HepG2 (cell line): ENCODE measurements around the gene C4BPA. TPM values are rescaled to one million over a fixed set of nuclear protein-coding genes. Genes with fewer than 3 reads are reported as not detected.

Experiments
- CREB1 ChIP-seq, 2 experiments: fragments of 450-650 bp in 1 of 2; IDR thresholded peaks; 2 replicates each; pipeline ENCODE4 v1.6.1; 2016 to 2017; ENCODE audit warnings: control low read depth in 1 of 2, mild to moderate bottlenecking in 1 of 2, missing compliant biosample characterization in 1 of 2, missing genetic modification characterization in 1 of 2
- GMEB2 ChIP-seq: IDR thresholded peaks from 2 replicates; pipeline ENCODE4 v1.6.1; 2016; ENCODE audit warnings: missing biosample characterization, missing genetic modification reagents, low read depth
- KMT2B ChIP-seq: IDR thresholded peaks from 2 replicates; pipeline ENCODE4 v1.6.1; 2016; ENCODE audit warnings: missing genetic modification reagents, missing compliant biosample characterization
- PAXIP1 ChIP-seq: sonication (generic); formaldehyde crosslinking; conservative IDR thresholded peaks from 2 replicates; pipeline ENCODE4 v1.4.0; 2020; ENCODE audit warnings: mild to moderate bottlenecking, missing genetic modification reagents, moderate library complexity
- PLRG1 ChIP-seq: fragments of 450-650 bp; conservative IDR thresholded peaks from 2 replicates; pipeline ENCODE4 v1.6.1; 2016
- POGK ChIP-seq: sonication (generic); formaldehyde crosslinking; conservative IDR thresholded peaks from 2 replicates; pipeline ENCODE4 v1.8.0; 2022; ENCODE audit warnings: mild to moderate bottlenecking, moderate library complexity, missing genetic modification reagents
- RBAK ChIP-seq: sonication (generic); formaldehyde crosslinking; IDR thresholded peaks from 2 replicates; pipeline ENCODE4 v1.5.1; 2020; ENCODE audit warnings: mild to moderate bottlenecking, missing genetic modification reagents
- TAF1 ChIP-seq: sonication (generic); formaldehyde crosslinking; IDR thresholded peaks from 2 replicates; pipeline ENCODE4 v1.4.0; 2020; ENCODE audit warnings: missing genetic modification reagents
- ZFP90 ChIP-seq: sonication (generic); formaldehyde crosslinking; IDR thresholded peaks from 2 replicates; pipeline ENCODE4 v1.8.0; 2022; ENCODE audit warnings: missing genetic modification reagents, mild to moderate bottlenecking, inconsistent platforms, borderline replicate concordance
- ZNF235 ChIP-seq: sonication (generic); formaldehyde crosslinking; IDR thresholded peaks from 2 replicates; pipeline ENCODE4 v1.8.1; 2023; ENCODE audit warnings: mild to moderate bottlenecking, missing genetic modification reagents, borderline replicate concordance
- ZNF264 ChIP-seq: sonication (generic); formaldehyde crosslinking; IDR thresholded peaks from 2 replicates; pipeline ENCODE4 v1.4.0; 2020; ENCODE audit warnings: missing genetic modification reagents
- ZNF484 ChIP-seq: sonication (generic); formaldehyde crosslinking; IDR thresholded peaks from 2 replicates; pipeline ENCODE4 v1.5.1; 2020; ENCODE audit warnings: mild to moderate bottlenecking, low read depth, missing genetic modification reagents, borderline replicate concordance
- polyA plus RNA-seq, 8 experiments: library from polyadenylated mRNA; depleted of rRNA in 3 of 8; stranded (reverse) in 7 of 8; unstranded in 1 of 8; fragments of >200 nt; fragmentation: Illumina TruSeq in 4 of 8; extraction: Trizol in 4 of 8; gene quantifications; 2 replicates each; pipeline versions ENCODE4 v1.2.1 to v1.2.3, GENCODE V29; 2011 to 2016; ENCODE audit warnings: low read depth in 4 of 8, missing spikeins in 1 of 8, mixed read lengths in 1 of 8; ENCODE audit not compliant: insufficient read depth in 1 of 8
- total RNA-seq, 5 experiments: library from RNA; depleted of rRNA; stranded (reverse); fragments of >200 nt; fragmentation: Illumina TruSeq; extraction: Trizol; gene quantifications; 2 replicates each; pipeline ENCODE4 v1.2.3, GENCODE V29; 2016; ENCODE audit warnings: low read depth in 1 of 5
- TF ChIP-seq, protein P1 (sequence below): sonication (generic); formaldehyde crosslinking; IDR thresholded peaks from 2 replicates; pipeline ENCODE4 v1.4.0; 2020; ENCODE audit warnings: mild to moderate bottlenecking, low read depth, missing genetic modification reagents
- TF ChIP-seq, protein P2 (sequence below): sonication (generic); formaldehyde crosslinking; IDR thresholded peaks from 2 replicates; pipeline ENCODE4 v1.4.0; 2020; ENCODE audit warnings: missing genetic modification reagents
- TF ChIP-seq, protein P3 (sequence below): sonication (generic); formaldehyde crosslinking; conservative IDR thresholded peaks from 2 replicates; pipeline ENCODE4 v1.4.0; 2020; ENCODE audit warnings: missing genetic modification reagents

C4BPA gene
- total and polyA plus RNA-seq, 2 of the 13 experiments (the other 11 are each of a cell fraction or from before 2014, with no cell fraction given), result 32.1 to 60.1 TPM

DNA sequence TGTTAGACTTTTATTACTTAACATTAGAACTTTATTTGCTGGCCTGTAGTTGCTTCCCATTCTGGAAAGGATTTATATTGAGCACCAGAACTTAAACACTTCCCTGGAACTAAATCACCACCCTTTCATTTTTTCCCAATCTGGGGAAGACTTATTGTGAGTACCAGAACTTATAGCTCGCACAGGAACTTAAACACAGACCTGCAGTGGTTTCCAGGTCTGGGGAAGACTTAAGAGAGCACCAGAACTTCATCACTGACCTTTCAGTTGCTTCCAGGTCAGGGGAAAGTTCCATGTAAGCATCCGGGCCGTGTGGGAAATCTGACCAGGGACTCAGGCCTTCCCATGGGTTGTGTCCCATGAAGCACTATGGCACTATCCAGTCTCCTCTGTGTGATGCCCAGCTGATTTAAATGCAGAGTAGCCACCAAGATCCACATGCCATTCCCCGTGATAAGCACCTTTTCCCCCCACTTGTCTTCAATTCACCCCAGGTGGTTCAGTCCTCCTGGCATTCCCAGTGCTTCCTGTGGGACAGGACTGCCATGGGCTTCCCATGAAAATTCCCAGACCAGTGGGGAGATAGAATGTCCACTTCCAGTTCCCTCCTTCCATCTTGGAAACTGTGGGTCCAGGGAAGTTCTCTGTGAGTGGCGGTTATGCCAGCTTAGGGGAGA, 48.9 kb downstream of the C4BPA start (continued):
- no peak for TF ChIP-seq GMEB2 (CRISPR knock-in tag)
- TF ChIP-seq, protein P1, sequence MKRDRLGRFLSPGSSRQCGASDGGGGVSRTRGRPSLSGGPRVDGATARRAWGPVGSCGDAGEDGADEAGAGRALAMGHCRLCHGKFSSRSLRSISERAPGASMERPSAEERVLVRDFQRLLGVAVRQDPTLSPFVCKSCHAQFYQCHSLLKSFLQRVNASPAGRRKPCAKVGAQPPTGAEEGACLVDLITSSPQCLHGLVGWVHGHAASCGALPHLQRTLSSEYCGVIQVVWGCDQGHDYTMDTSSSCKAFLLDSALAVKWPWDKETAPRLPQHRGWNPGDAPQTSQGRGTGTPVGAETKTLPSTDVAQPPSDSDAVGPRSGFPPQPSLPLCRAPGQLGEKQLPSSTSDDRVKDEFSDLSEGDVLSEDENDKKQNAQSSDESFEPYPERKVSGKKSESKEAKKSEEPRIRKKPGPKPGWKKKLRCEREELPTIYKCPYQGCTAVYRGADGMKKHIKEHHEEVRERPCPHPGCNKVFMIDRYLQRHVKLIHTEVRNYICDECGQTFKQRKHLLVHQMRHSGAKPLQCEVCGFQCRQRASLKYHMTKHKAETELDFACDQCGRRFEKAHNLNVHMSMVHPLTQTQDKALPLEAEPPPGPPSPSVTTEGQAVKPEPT (CRISPR knock-in tag), result no peak
- TF ChIP-seq RBAK, result no peak
- TF ChIP-seq ZNF235 (CRISPR knock-in tag), result no peak
- TF ChIP-seq ZNF264 (CRISPR knock-in tag), result 0 out of 2 replicates have a peak, but pooled peaks have one; percentile 17
- TF ChIP-seq CREB1 (IDR thresholded peaks at IDR 0.05), result peak; percentile 48; the same call in 1 of the 2 replicates
- peak; percentile 83 for TF ChIP-seq CREB1 (CRISPR knock-in tag; IDR thresholded peaks at IDR 0.05)
- TF ChIP-seq KMT2B (CRISPR knock-in tag), result no peak; the same call in 1 of the 2 replicates
- TF ChIP-seq, protein P2, sequence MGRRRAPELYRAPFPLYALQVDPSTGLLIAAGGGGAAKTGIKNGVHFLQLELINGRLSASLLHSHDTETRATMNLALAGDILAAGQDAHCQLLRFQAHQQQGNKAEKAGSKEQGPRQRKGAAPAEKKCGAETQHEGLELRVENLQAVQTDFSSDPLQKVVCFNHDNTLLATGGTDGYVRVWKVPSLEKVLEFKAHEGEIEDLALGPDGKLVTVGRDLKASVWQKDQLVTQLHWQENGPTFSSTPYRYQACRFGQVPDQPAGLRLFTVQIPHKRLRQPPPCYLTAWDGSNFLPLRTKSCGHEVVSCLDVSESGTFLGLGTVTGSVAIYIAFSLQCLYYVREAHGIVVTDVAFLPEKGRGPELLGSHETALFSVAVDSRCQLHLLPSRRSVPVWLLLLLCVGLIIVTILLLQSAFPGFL (CRISPR knock-in tag), result no peak
- 0 out of 2 replicates have a peak, but pooled peaks have one; percentile 12 for TF ChIP-seq PAXIP1
- no peak for TF ChIP-seq ZFP90
- TF ChIP-seq PLRG1, result no peak
- peak; percentile 71; the same call in 1 of the 2 replicates for TF ChIP-seq TAF1 (CRISPR knock-in tag)
- TF ChIP-seq ZNF484, result no peak
- TF ChIP-seq, protein P3, sequence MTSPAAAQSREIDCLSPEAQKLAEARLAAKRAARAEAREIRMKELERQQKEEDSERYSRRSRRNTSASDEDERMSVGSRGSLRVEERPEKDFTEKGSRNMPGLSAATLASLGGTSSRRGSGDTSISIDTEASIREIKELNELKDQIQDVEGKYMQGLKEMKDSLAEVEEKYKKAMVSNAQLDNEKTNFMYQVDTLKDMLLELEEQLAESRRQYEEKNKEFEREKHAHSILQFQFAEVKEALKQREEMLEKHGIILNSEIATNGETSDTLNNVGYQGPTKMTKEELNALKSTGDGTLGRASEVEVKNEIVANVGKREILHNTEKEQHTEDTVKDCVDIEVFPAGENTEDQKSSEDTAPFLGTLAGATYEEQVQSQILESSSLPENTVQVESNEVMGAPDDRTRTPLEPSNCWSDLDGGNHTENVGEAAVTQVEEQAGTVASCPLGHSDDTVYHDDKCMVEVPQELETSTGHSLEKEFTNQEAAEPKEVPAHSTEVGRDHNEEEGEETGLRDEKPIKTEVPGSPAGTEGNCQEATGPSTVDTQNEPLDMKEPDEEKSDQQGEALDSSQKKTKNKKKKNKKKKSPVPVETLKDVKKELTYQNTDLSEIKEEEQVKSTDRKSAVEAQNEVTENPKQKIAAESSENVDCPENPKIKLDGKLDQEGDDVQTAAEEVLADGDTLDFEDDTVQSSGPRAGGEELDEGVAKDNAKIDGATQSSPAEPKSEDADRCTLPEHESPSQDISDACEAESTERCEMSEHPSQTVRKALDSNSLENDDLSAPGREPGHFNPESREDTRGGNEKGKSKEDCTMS, result no peak
- TF ChIP-seq POGK, result peak; percentile 34; the same call in 1 of the 2 replicates
